Measurements from ENCODE around the gene YIPF4.

GRCh38 chr2:32310577-32310976 is 32.9 kb downstream of the YIPF4 start:
- no peak for TF ChIP-seq CTCF (IDR thresholded peaks at IDR 0.05)
- no peak for TF ChIP-seq POLR2A (IDR thresholded peaks at IDR 0.05)

All from adrenal gland (tissue), 5 donors.